H9 (cell line): ENCODE results near the gene AGPAT2. TPM values are rescaled to one million over a fixed set of nuclear protein-coding genes. Genes with fewer than 3 reads are reported as not detected.

Experiments
- DNase-seq: peaks from one replicate; pipeline ENCODE4 v3.0.0-alpha.2; 2017
- H2AFZ ChIP-seq: one replicate; pipeline ENCODE4 v1.6.1; 2013; ENCODE audit warnings: mild to moderate bottlenecking, low read length, control low read depth, moderate library complexity
- H2AK5ac ChIP-seq: 2 replicates; pipeline ENCODE4 v1.6.1; 2013; ENCODE audit warnings: low read length, control low read depth, mixed read lengths; ENCODE audit not compliant: insufficient read length
- H2BK120ac ChIP-seq: one replicate; pipeline ENCODE4 v1.6.1; 2013; ENCODE audit warnings: low read depth, mild to moderate bottlenecking, low read length, control low read depth, inconsistent platforms; ENCODE audit not compliant: poor library complexity, severe bottlenecking
- H2BK12ac ChIP-seq: 2 replicates; pipeline ENCODE4 v1.6.1; 2013; ENCODE audit warnings: low read length, control low read depth, mixed read lengths, low read depth; ENCODE audit not compliant: insufficient read length
- H2BK15ac ChIP-seq: 2 replicates; pipeline ENCODE4 v1.6.1; 2013; ENCODE audit warnings: low read depth, low read length, control low read depth
- H2BK20ac ChIP-seq: one replicate; pipeline ENCODE4 v1.6.1; 2013; ENCODE audit warnings: low read depth, mild to moderate bottlenecking, low read length, control low read depth, inconsistent platforms; ENCODE audit not compliant: poor library complexity, severe bottlenecking
- H2BK5ac ChIP-seq: 2 replicates; pipeline ENCODE4 v1.6.1; 2013; ENCODE audit warnings: low read length, control low read depth, mixed read lengths; ENCODE audit not compliant: insufficient read length
- H3K14ac ChIP-seq: 2 replicates; pipeline ENCODE4 v1.6.1; 2013; ENCODE audit warnings: low read length, control low read depth; ENCODE audit not compliant: insufficient read depth
- H3K18ac ChIP-seq: 2 replicates; pipeline ENCODE4 v1.6.1; 2013; ENCODE audit warnings: low read depth, mild to moderate bottlenecking, mixed read lengths, low read length, control low read depth; ENCODE audit not compliant: insufficient read length
- H3K23ac ChIP-seq: 2 replicates; pipeline ENCODE4 v1.6.1; 2013; ENCODE audit warnings: low read length, control low read depth, mixed read lengths, low read depth; ENCODE audit not compliant: insufficient read length
- H3K23me2 ChIP-seq: 2 replicates; pipeline ENCODE4 v1.6.1; 2013; ENCODE audit warnings: low read depth, mild to moderate bottlenecking, mixed read lengths, low read length, control low read depth; ENCODE audit not compliant: insufficient read length, poor library complexity, severe bottlenecking
- H3K27ac ChIP-seq: 2 replicates; pipeline ENCODE4 v1.5.1; 2013; ENCODE audit warnings: low read length, control low read depth, mixed read lengths, low read depth; ENCODE audit not compliant: insufficient read length
- H3K27me3 ChIP-seq: 2 replicates; pipeline ENCODE4 v1.6.1; 2013; ENCODE audit warnings: low read length, control low read depth, inconsistent platforms; ENCODE audit not compliant: insufficient read depth
- H3K4ac ChIP-seq: 2 replicates; pipeline ENCODE4 v1.6.1; 2013; ENCODE audit warnings: low read depth, mild to moderate bottlenecking, control low read depth, inconsistent platforms, low read length, moderate library complexity
- H3K4me1 ChIP-seq: 2 replicates; pipeline ENCODE4 v1.6.1; 2013; ENCODE audit warnings: low read length, control low read depth, inconsistent platforms; ENCODE audit not compliant: insufficient read depth
- H3K4me2 ChIP-seq: 2 replicates; pipeline ENCODE4 v1.6.1; 2013; ENCODE audit warnings: low read length, control low read depth, mixed read lengths; ENCODE audit not compliant: insufficient read length, insufficient read depth
- H3K56ac ChIP-seq: 2 replicates; pipeline ENCODE4 v1.6.1; 2013; ENCODE audit warnings: low read depth, mild to moderate bottlenecking, mixed read lengths, low read length, control low read depth; ENCODE audit not compliant: insufficient read length
- H3K79me1 ChIP-seq: 2 replicates; pipeline ENCODE4 v1.6.1; 2013; ENCODE audit warnings: low read depth, mild to moderate bottlenecking, moderate library complexity, low read length, control low read depth, inconsistent platforms; ENCODE audit not compliant: insufficient read depth, poor library complexity, severe bottlenecking
- H3K79me2 ChIP-seq: 2 replicates; pipeline ENCODE4 v1.6.1; 2013; ENCODE audit warnings: low read length, control low read depth, inconsistent platforms; ENCODE audit not compliant: insufficient read depth
- H3K9ac ChIP-seq: 2 replicates; pipeline ENCODE4 v1.6.1; 2013; ENCODE audit warnings: low read length, control low read depth, mixed read lengths; ENCODE audit not compliant: insufficient read length; ENCODE audit errors: extremely low read depth
- H3K9me3 ChIP-seq: one replicate; pipeline ENCODE4 v1.6.1; 2013; ENCODE audit warnings: low read depth, low read length, inconsistent platforms; ENCODE audit not compliant: control insufficient read depth
- H3T11ph ChIP-seq: one replicate; pipeline ENCODE4 v1.6.1; 2013; ENCODE audit warnings: mild to moderate bottlenecking, low read length, control low read depth, inconsistent platforms
- H4K20me1 ChIP-seq: one replicate; pipeline ENCODE4 v1.6.1; 2013; ENCODE audit not compliant: control insufficient read depth, insufficient read length, insufficient read depth
- H4K5ac ChIP-seq: 2 replicates; pipeline ENCODE4 v1.6.1; 2013; ENCODE audit warnings: low read depth, mild to moderate bottlenecking, mixed read lengths, low read length, control low read depth; ENCODE audit not compliant: insufficient read length
- H4K8ac ChIP-seq: replicated peaks from 2 replicates; pipeline ENCODE4 v1.6.1; 2013; ENCODE audit warnings: low read length, control low read depth, mixed read lengths, low read depth; ENCODE audit not compliant: insufficient read length
- H4K91ac ChIP-seq: 2 replicates; pipeline ENCODE4 v1.6.1; 2013; ENCODE audit warnings: low read depth, mild to moderate bottlenecking, moderate library complexity, mixed read lengths, low read length, control low read depth; ENCODE audit not compliant: insufficient read length
- H3K27ac Mint-ChIP-seq, 3 experiments: 2 replicates in 2 of 3; 3 replicates in 1 of 3; pipeline ENCODE4 v1.8.0; 2020 to 2021; ENCODE audit warnings: mixed read lengths in 3 of 3, mild to moderate bottlenecking in 1 of 3, moderate library complexity in 1 of 3
- H3K27me3 Mint-ChIP-seq: 2 replicates; pipeline ENCODE4 v1.8.0; 2021; ENCODE audit warnings: low read depth, mild to moderate bottlenecking, moderate library complexity, mixed read lengths
- H3K36me3 Mint-ChIP-seq, 3 experiments: 2 replicates in 2 of 3; 3 replicates in 1 of 3; pipeline ENCODE4 v1.8.0; 2020 to 2021; ENCODE audit warnings: low read depth in 3 of 3, mixed read lengths in 3 of 3; ENCODE audit not compliant: insufficient read depth in 1 of 3
- H3K4me1 Mint-ChIP-seq, 2 experiments: 2 replicates each; pipeline ENCODE4 v1.8.0; 2020; ENCODE audit warnings: mixed read lengths in 2 of 2
- H3K4me3 Mint-ChIP-seq, 2 experiments: 2 replicates in 1 of 2; 3 replicates in 1 of 2; pipeline ENCODE4 v1.8.0; 2020 to 2021; ENCODE audit warnings: mild to moderate bottlenecking in 2 of 2, mixed read lengths in 2 of 2, moderate library complexity in 1 of 2
- H3K9me3 Mint-ChIP-seq, 2 experiments: 2 replicates in 1 of 2; 3 replicates in 1 of 2; pipeline ENCODE4 v1.8.0; 2020; ENCODE audit warnings: mild to moderate bottlenecking in 2 of 2, mixed read lengths in 2 of 2, moderate library complexity in 1 of 2
- CTCF ChIP-seq: fragments of 200-600 bp; sonication (generic); conservative IDR thresholded peaks from 3 replicates; pipeline ENCODE4 v1.8.0; 2021; ENCODE audit warnings: antibody characterized with exemption, mild to moderate bottlenecking
- WGBS: extraction: QIAGEN DNeasy Blood & Tissue Kit; methylation state at CpG from one replicate; pipeline ENCODE4 v1.1.7; 2013; ENCODE audit warnings: missing lambda C conversion rate, low lambda C conversion rate, mixed read lengths; ENCODE audit not compliant: insufficient read length; ENCODE audit errors: extremely low coverage; 5-methylcytosine and 5-hydroxymethylcytosine counted together
- total RNA-seq: library from RNA; stranded (reverse); gene quantifications from 2 replicates; pipeline ENCODE4 v1.2.1, GENCODE V29; 2021

Gene AGPAT2
- total RNA-seq, 1 experiment from 2014 or later, result 29.7 TPM

GRCh38 chr9:136665704-136666371 is 21.4 kb downstream of the AGPAT2 start:
- DNase-seq, result no peak
- whole genome bisulfite sequencing, result no CpG with 5 or more reads among the region's 109 CpGs
- Histone ChIP-seq H3K56ac (no peak overlapping the region), H3K27me3 (no peaks in the 10 kb centered on the region), H3K14ac (no peak overlapping the region), H2BK120ac (no peak overlapping the region), H3K18ac (no peak overlapping the region), H2AK5ac (no peak overlapping the region), H2BK20ac (no peak overlapping the region), H3K9me3 (no peaks in the 10 kb centered on the region), H3K23me2 (no peaks in the 10 kb centered on the region), H3K23ac (no peak overlapping the region), H4K20me1 (peaks cover 4% of the 10 kb centered on the region), H3K4me1 (no peaks in the 10 kb centered on the region), H3K79me1 (no peaks in the 10 kb centered on the region), H2BK12ac (no peak overlapping the region), H3K27ac (no peak overlapping the region), H3T11ph (no peak overlapping the region), H3K9ac (no peak overlapping the region), H3K4ac (no peak overlapping the region), H2BK15ac (no peak overlapping the region), H4K5ac (no peak overlapping the region), H4K8ac (no peak overlapping the region), H3K4me2 (peak overlapping the region; percentile 11), H2AFZ (no peak overlapping the region), H3K79me2 (no peaks in the 10 kb centered on the region), H2BK5ac (no peak overlapping the region), H4K91ac (no peak overlapping the region)
- no peak overlapping the region for H3K4me3 Mint-ChIP-seq
- no peak; the same call in 2 of the 3 replicates for TF ChIP-seq CTCF
- peaks cover 9% of the 10 kb centered on the region for H3K27me3 Mint-ChIP-seq
- H3K4me1 Mint-ChIP-seq, result peaks cover 0 to 4% of the 10 kb centered on the region in 2 experiments; a peak in 1 of 4 replicates
- H3K9me3 Mint-ChIP-seq, result no peaks in the 10 kb centered on the region
- no peak overlapping the region for H3K27ac Mint-ChIP-seq
- H3K36me3 Mint-ChIP-seq, result no peaks in the 10 kb centered on the region
